ENCODE results near the gene NNAT. TPM values are rescaled to one million over a fixed set of nuclear protein-coding genes. Genes with fewer than 3 reads are reported as not detected.

The NNAT gene
- total and polyA plus RNA-seq, 2 of the 8 experiments (the other 6 are each of a cell fraction or from before 2014, with no cell fraction given): 66.8 to 175 TPM

- Histone ChIP-seq H3K27ac (ENCODE audit: low read depth, low read length) (no peak overlapping the region), H3K18ac (ENCODE audit: extremely low read depth, low read length) (no peak overlapping the region), H2BK15ac (ENCODE audit: low read length) (no peak overlapping the region), H2AFZ (ENCODE audit: low read length) (no peak overlapping the region), H3K36me3 (ENCODE audit: control insufficient read depth in 2 of 4, insufficient read depth in 4 of 4, low read length in 3 of 4) (no peaks in the 10 kb centered on the region), H2BK20ac (ENCODE audit: low read length) (no peak overlapping the region), H2BK12ac (ENCODE audit: low read depth, low read length) (no peak overlapping the region), H3K9ac (replicated peaks in 1 of 4; ENCODE audit: extremely low read depth in 1 of 4, low read depth in 3 of 4, low read length in 3 of 4) (no peak overlapping the region), H2BK5ac (ENCODE audit: low read depth, low read length) (no peak overlapping the region), H3K56ac (replicated peaks; ENCODE audit: insufficient read length, low read depth, low read length) (no peak overlapping the region), H3K79me2 (ENCODE audit: control insufficient read depth in 1 of 2, insufficient read depth in 2 of 2, low read length in 2 of 2) (no peaks in the 10 kb centered on the region), H4K5ac (ENCODE audit: insufficient read length, low read depth, low read length) (no peak overlapping the region), H4K20me1 (replicated peaks in 1 of 2; ENCODE audit: control insufficient read depth in 1 of 2, insufficient read depth in 2 of 2, low read length in 2 of 2) (no peaks in the 10 kb centered on the region), H3K9me3 (ENCODE audit: insufficient read depth in 2 of 2, low read depth in 1 of 2, low read length in 1 of 2) (no peaks in the 10 kb centered on the region), H4K8ac (ENCODE audit: extremely low read depth, insufficient read depth, low read length) (no peak overlapping the region), H3K4me1 (replicated peaks in 1 of 4; ENCODE audit: control insufficient read depth in 3 of 4, insufficient read depth in 4 of 4, low read length in 3 of 4) (no peaks in the 10 kb centered on the region), H3K23me2 (ENCODE audit: low read depth, low read length) (no peaks in the 10 kb centered on the region; the same call in 1 of the 2 replicates), H3K27me3 (replicated peaks in 1 of 4; ENCODE audit: control insufficient read depth in 3 of 4, extremely low read depth in 1 of 4, insufficient read depth in 3 of 4, low read length in 3 of 4) (no peaks in the 10 kb centered on the region; a peak in 2 of 7 replicates), H4K91ac (replicated peaks; ENCODE audit: insufficient read length, low read length) (no peak overlapping the region), H3K4ac (replicated peaks; ENCODE audit: insufficient read length, low read depth, low read length) (no peak overlapping the region), H3K14ac (ENCODE audit: insufficient read length) (no peak overlapping the region), H2BK120ac (replicated peaks; ENCODE audit: low read depth, low read length) (no peak overlapping the region), H3K79me1 (ENCODE audit: low read depth, low read length) (no peaks in the 10 kb centered on the region), H3K23ac (ENCODE audit: insufficient read length) (no peak overlapping the region), H3K4me2 (ENCODE audit: insufficient read depth in 1 of 2, low read depth in 2 of 2, low read length in 2 of 2) (no peak overlapping the region), H2AK5ac (ENCODE audit: low read depth, low read length) (no peak overlapping the region), H3K4me3 (ENCODE audit: extremely low read depth in 1 of 4, insufficient read depth in 2 of 4, low read depth in 3 of 4, low read length in 4 of 4) (no peak overlapping the region)
- 91% methylated on average over 8 of the region's 8 CpGs; no CpG with 5 or more reads in 1 of the 2 experiments for WGBS, 2 experiments (ENCODE audit: extremely low coverage in 1 of 2, insufficient coverage in 1 of 2, insufficient read length in 1 of 2, insufficient replicate concordance in 2 of 2, low coverage in 1 of 2, low lambda C conversion rate in 2 of 2, missing lambda C conversion rate in 1 of 2)
- ChIA-PET POLR2A (ENCODE audit: partially characterized antibody) (interaction anchor here (3.3 to 12.4 kb wide), 2 partner anchors 11 to 17 kb away, joined by 13 to 106 read pairs; no protein-coding TSS in a partner anchor), CTCF (ENCODE audit: partially characterized antibody) (interaction anchor here (1.0 to 4.4 kb wide), 7 partner anchors 8 to 224 kb away, joined by 3 to 26 read pairs (median 3); no protein-coding TSS in a partner anchor)
- FAIRE-seq (no peak), DNase-seq (ENCODE audit: low read depth in 1 of 2, low spot score in 2 of 2) (no peak)
- no peak for TF ChIP-seq CTCF (IDR thresholded peaks at IDR 0.05; ENCODE audit: control extremely low read depth in 1 of 3, insufficient read depth in 1 of 3, low read depth in 1 of 3, low read length in 3 of 3)
- no peak for TF ChIP-seq SIX5 (IDR thresholded peaks at IDR 0.05; ENCODE audit: low read depth, low read length)
- no peak for TF ChIP-seq RNF2 (IDR thresholded peaks at IDR 0.05; ENCODE audit: borderline replicate concordance, low read depth, low read length, missing control alignments, poor library complexity, severe bottlenecking)
Observed at GRCh38 chr20:37494301-37494700, 26.7 kb upstream of the NNAT start.
